ENCODE measurements around the gene NAV1. TPM values are rescaled to one million over a fixed set of nuclear protein-coding genes. Genes with fewer than 3 reads are reported as not detected.
"Not testable (repeated sequence)": the region's sequence is repeated elsewhere in the genome, so short reads cannot be mapped to it uniquely, and the experiment has no call there.

The NAV1 gene
- total RNA-seq, 4 donors from 2014 or later = 13.3 to 29.7 (median 24.1) TPM

DNA sequence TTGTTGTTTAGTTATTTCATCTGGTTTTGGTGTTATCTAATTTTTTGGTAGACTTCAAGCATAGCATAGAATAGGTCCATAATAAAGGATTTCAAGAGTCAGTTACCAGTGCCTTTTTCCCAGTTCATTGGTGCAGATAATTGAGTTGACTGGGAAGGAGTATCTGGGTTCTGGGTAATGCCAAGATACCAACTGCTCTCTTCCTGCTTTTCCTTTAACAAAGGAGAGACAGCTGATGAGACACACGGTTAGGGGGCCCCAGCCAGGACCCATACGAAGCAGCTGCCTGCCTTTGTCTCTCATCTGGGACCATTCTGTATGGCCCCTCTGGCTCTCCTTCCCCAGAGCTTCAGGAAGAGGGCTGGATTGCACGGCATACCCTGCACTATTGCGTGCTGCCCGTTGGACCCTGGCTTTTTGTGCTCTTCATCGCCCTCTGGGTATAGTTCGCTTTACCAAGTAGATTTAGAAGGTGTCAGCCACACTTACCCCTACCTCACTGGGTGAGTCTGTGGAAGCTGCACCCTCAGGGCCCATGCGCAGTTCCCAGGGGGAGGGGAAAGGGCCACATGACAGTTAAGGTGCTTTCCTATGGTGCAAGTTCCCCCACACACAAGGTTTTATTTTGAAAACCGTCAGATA is 7.0 kb downstream of the NAV1 start:
- no peaks in the 10 kb centered on the region for H3K9me3 ChIP-seq
- no peaks in the 10 kb centered on the region for H3K4me1 ChIP-seq
- no peaks in the 10 kb centered on the region for H3K27me3 ChIP-seq
- no peak for DNase-seq
- 56 to 64% methylated on average over 9 of the region's 9 CpGs for WGBS, 2 donors
- H3K36me3 ChIP-seq = no peaks in the 10 kb centered on the region
- intact Hi-C loops (cut with DNase I) = no loop called here
- H3K27ac ChIP-seq = no peak overlapping the region
- TF ChIP-seq POLR2A (IDR thresholded peaks at IDR 0.05) = no peak
- TF ChIP-seq, protein P1, sequence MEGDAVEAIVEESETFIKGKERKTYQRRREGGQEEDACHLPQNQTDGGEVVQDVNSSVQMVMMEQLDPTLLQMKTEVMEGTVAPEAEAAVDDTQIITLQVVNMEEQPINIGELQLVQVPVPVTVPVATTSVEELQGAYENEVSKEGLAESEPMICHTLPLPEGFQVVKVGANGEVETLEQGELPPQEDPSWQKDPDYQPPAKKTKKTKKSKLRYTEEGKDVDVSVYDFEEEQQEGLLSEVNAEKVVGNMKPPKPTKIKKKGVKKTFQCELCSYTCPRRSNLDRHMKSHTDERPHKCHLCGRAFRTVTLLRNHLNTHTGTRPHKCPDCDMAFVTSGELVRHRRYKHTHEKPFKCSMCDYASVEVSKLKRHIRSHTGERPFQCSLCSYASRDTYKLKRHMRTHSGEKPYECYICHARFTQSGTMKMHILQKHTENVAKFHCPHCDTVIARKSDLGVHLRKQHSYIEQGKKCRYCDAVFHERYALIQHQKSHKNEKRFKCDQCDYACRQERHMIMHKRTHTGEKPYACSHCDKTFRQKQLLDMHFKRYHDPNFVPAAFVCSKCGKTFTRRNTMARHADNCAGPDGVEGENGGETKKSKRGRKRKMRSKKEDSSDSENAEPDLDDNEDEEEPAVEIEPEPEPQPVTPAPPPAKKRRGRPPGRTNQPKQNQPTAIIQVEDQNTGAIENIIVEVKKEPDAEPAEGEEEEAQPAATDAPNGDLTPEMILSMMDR (IDR thresholded peaks at IDR 0.05) = no peak
- H3K4me3 ChIP-seq (replicated peaks in 1 of 3) = no peak overlapping the region

DNA sequence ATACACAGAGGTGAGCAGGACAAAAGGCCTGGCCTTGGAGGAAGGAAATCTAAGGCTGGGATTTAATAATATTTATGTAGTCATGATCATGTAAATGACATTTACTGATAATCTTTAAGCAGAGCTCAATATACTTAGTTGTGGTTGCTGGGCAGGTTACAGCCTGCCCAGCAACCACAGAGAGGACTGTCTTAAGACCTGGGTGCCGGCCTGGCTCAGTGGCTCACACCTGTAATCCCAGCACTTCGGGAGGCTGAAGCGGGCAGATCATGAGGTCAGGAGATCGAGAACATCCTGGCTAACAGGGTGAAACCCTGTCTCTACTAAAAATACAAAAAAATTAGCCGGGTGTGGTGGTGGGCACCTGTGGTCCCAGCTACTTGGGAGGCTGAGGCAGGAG is 10.6 kb downstream of the NAV1 start:
- H3K9me3 ChIP-seq; H3K27me3 ChIP-seq; H3K4me3 ChIP-seq (replicated peaks in 1 of 3); H3K36me3 ChIP-seq; H3K4me1 ChIP-seq; H3K27ac ChIP-seq; intact Hi-C loops (cut with DNase I); DNase-seq: not testable (repeated sequence)
- 96% methylated on average over 5 of the region's 5 CpGs for WGBS, 2 donors

DNA sequence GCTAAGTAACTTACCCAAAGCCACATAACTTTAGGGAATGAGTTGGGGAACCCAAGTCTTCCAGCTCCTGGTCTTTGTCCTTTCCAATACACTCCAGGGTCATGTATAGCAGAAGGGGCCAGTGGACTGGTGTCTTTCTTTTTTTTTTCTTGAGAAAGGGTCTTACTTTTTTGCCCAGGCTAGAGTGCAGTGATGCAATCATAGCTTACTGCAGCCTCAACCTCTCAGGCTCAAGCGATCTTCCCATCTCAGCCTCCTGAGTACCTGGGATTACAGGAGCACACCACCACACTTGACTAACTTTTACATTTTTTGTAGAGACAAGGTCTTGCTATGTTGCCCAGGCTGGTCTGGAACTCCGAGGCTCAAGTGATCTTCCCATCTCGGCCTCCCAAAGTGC is 12.2 kb downstream of the NAV1 start:
- no peak for TF ChIP-seq POLR2A (IDR thresholded peaks at IDR 0.05)
- TF ChIP-seq, protein P1 (IDR thresholded peaks at IDR 0.05) = no peak
- H3K9me3 ChIP-seq = no peaks in the 10 kb centered on the region
- no peak for DNase-seq
- intact Hi-C loops (cut with DNase I) = no loop called here
- H3K4me1 ChIP-seq = peaks cover 3 to 13% of the 10 kb centered on the region in 2 donors
- H3K27me3 ChIP-seq = no peaks in the 10 kb centered on the region
- H3K36me3 ChIP-seq = no peaks in the 10 kb centered on the region
- WGBS, 2 donors = 91 to 97% methylated on average over 3 of the region's 3 CpGs
- H3K4me3 ChIP-seq (replicated peaks in 1 of 3) = no peak overlapping the region
- H3K27ac ChIP-seq = no peak overlapping the region

DNA sequence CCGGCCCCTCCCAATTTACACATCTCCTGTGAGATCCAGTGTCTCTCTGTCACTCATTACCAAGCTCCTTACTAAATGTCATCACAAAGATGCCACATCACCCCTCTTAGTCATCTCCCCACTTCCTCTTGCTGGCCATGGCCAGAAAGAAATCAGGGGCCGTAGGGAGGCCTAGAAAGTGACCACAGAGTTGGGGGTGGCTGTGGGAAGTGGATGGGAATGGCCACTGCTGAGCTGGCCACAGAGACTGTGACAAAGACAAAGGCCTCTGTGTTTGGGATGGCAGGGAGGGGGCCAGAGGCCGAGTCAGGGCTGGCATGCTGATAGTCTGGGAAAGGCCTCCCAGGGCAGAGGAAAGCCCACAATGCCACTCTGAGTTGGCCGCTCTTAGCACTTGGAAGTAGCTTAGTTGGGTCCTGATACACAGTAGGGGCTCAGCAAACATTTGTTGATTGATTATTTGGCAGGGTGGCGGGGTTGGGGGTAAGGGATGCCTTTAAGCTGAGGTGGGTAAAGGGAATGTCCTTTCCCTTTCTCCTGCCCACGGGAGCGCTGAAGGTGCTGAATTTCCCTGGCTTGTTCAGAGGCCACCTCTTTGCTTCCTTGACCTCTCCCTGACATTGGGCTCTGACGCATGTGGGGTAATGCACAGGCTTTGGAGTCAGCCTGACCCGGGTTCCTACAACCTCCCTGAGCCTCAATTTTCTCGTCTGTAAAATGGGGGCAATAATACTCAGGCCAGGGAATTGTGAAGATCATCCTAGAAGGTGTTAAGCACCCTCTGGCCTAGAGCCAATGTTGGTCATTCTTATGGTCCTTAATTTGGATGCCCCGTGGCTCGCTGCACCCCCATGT is 13.2 kb downstream of the NAV1 start:
- Histone ChIP-seq H3K4me3 (replicated peaks in 1 of 3) (no peak overlapping the region), H3K27ac (no peak overlapping the region), H3K9me3 (no peaks in the 10 kb centered on the region), H3K27me3 (no peaks in the 10 kb centered on the region), H3K4me1 (peaks cover 3 to 23% of the 10 kb centered on the region in 2 donors), H3K36me3 (no peaks in the 10 kb centered on the region)
- 78 to 87% methylated on average over 11 to 12 of the region's 12 CpGs for WGBS, 2 donors
- TF ChIP-seq POLR2A (IDR thresholded peaks at IDR 0.05) = no peak
- TF ChIP-seq, protein P1 (IDR thresholded peaks at IDR 0.05) = no peak
- intact Hi-C loops (cut with DNase I) = no loop called here
- DNase-seq = no peak

DNA sequence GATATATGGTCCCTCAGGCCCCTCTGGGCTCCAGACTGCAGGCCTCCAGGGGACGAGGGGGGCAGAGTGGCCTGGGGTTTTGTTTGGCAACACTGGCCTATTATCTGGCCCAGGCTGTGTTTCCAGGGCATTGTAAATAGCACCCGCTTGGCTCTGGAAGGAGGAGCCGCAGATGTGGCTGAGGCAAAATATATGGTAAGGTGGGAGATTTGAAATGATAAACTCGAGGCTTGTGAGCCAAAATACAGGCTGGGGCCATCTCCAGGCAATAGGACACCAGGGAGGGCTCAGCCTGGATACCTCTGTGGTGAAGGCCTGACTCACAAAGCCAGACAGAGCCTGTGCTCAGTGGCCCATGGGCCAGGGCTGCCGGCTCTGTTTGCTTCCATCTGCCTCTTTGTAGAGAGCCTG is 14.0 kb downstream of the NAV1 start:
- no peaks in the 10 kb centered on the region for H3K27me3 ChIP-seq
- DNase-seq = no peak
- intact Hi-C loops (cut with DNase I) = no loop called here
- no peak for TF ChIP-seq POLR2A (IDR thresholded peaks at IDR 0.05)
- TF ChIP-seq, protein P1 (IDR thresholded peaks at IDR 0.05) = no peak
- H3K9me3 ChIP-seq = no peaks in the 10 kb centered on the region
- 77 to 80% methylated on average over 5 of the region's 5 CpGs for WGBS, 2 donors
- H3K4me1 ChIP-seq = peaks cover 3 to 31% of the 10 kb centered on the region in 2 donors
- no peak overlapping the region for H3K4me3 ChIP-seq (replicated peaks in 1 of 3)
- H3K36me3 ChIP-seq = no peaks in the 10 kb centered on the region
- no peak overlapping the region for H3K27ac ChIP-seq
